Spleen (tissue), 11 donors: ENCODE results near the gene PDE6A. TPM values are rescaled to one million over a fixed set of nuclear protein-coding genes. Genes with fewer than 3 reads are reported as not detected.

Source experiments
- DNase-seq: peaks from one replicate; pipeline ENCODE4 v3.0.0-alpha.2; 2020
- H3K27ac ChIP-seq, 8 donors: fragments of 200-600 bp; sonication (generic) in 7 of 8; 1 replicate in 4 of 8; 2 replicates in 4 of 8; pipeline versions ENCODE4 v1.5.0 to v1.8.0; 2016 to 2021; ENCODE audit warnings: inconsistent platforms in 4 of 8, mild to moderate bottlenecking in 4 of 8, moderate library complexity in 1 of 8
- H3K27me3 ChIP-seq, 7 donors: fragments of 200-600 bp; sonication (generic) in 6 of 7; replicated peaks in 1 of 7; 1 replicate in 4 of 7; 2 replicates in 3 of 7; pipeline versions ENCODE4 v1.5.0 to v1.8.0; 2016 to 2021; ENCODE audit warnings: inconsistent platforms in 3 of 7, mild to moderate bottlenecking in 1 of 7
- H3K36me3 ChIP-seq, 6 donors: fragments of 200-600 bp; sonication (generic) in 5 of 6; 1 replicate in 4 of 6; 2 replicates in 2 of 6; pipeline versions ENCODE4 v1.5.0 to v1.8.0; 2016 to 2021; ENCODE audit warnings: inconsistent platforms in 2 of 6
- H3K4me1 ChIP-seq, 6 donors: fragments of 200-600 bp; sonication (generic) in 5 of 6; 1 replicate in 3 of 6; 2 replicates in 3 of 6; pipeline versions ENCODE4 v1.5.0 to v1.8.0; 2016 to 2021; ENCODE audit warnings: inconsistent platforms in 3 of 6
- H3K4me3 ChIP-seq, 8 donors: fragments of 200-600 bp; sonication (generic) in 7 of 8; 1 replicate in 4 of 8; 2 replicates in 4 of 8; pipeline versions ENCODE4 v1.5.0 to v1.8.0; 2016 to 2021; ENCODE audit warnings: inconsistent platforms in 4 of 8, mild to moderate bottlenecking in 4 of 8, moderate library complexity in 2 of 8
- H3K9me3 ChIP-seq, 8 donors: fragments of 200-600 bp; sonication (generic) in 7 of 8; 1 replicate in 4 of 8; 2 replicates in 4 of 8; pipeline versions ENCODE4 v1.5.0 to v1.8.0; 2016 to 2021; ENCODE audit warnings: inconsistent platforms in 4 of 8
- POLR2A ChIP-seq, 3 donors: fragments of 450-650 bp; IDR thresholded peaks; one replicate each; pipeline ENCODE4 v1.5.1; 2017; ENCODE audit warnings: antibody characterized with exemption in 3 of 3, mild to moderate bottlenecking in 1 of 3
- POLR2AphosphoS5 ChIP-seq, 3 donors: sonication (generic); formaldehyde crosslinking; IDR thresholded peaks; one replicate each; pipeline ENCODE4 v1.5.1; 2017; ENCODE audit warnings: antibody characterized with exemption in 3 of 3
- WGBS, 5 donors: extraction: QIAGEN DNeasy Blood & Tissue Kit in 3 of 5; methylation state at CpG; one replicate each; pipeline versions ENCODE4 v1.1.5 to v1.1.7; 2013 to 2018; 5-methylcytosine and 5-hydroxymethylcytosine counted together
- intact Hi-C: fragments of 100-400 bp; cut with DNase I; formaldehyde crosslinking; loops from one replicate; pipeline ENCODE4 v1.15.0; 2023; ENCODE audit warnings: low total_unique reads
- polyA plus RNA-seq, 3 donors: library from polyadenylated mRNA; stranded (reverse); fragments of 200-250 nt; gene quantifications; one replicate each; pipeline ENCODE4 v1.2.1, GENCODE V29; 2013
- total RNA-seq, 7 donors: library from RNA; depleted of rRNA in 3 of 7; stranded (reverse); fragments of >200 nt in 3 of 7; fragmentation: NEBNext Ultra II Directional in 4 of 7; extraction: Animal tissue kit (Norgen Biotek cat#: 25700) in 4 of 7; gene quantifications; one replicate each; pipeline versions ENCODE4 v1.1.0 to v1.2.1, GENCODE V29; 2016 to 2021
- TF ChIP-seq, protein P1 (sequence below), 11 experiments: fragments of 200-600 bp in 7 of 11; fragments of 450-650 bp in 4 of 11; sonication (generic) in 4 of 11; IDR thresholded peaks in 8 of 11; conservative IDR thresholded peaks in 3 of 11; 1 replicate in 7 of 11; 2 replicates in 4 of 11; pipeline versions ENCODE4 v1.4.0 to v1.8.0; 2016 to 2021; ENCODE audit warnings: antibody characterized with exemption in 11 of 11, inconsistent platforms in 4 of 11, mild to moderate bottlenecking in 1 of 11
- donor health status: healthy with polysubstance abuse.
- donor health status: DM: no; HTN: no; CAD: no; lungs with moderate emphysema.
- donor health status: DM: no; HTN: no; CAD: no.
- donor health status: Bipolar disorder and iron deficiency.
- donor health status: healthy.
- donor health status: DM: no; HTN: no; CAD: no.
- donor health status: DM: yes; HTN: yes; CAD: no.

Gene PDE6A
- total and polyA plus RNA-seq, 10 donors: not detected

- Histone ChIP-seq H3K4me1 (no peaks in the 10 kb centered on the region), H3K27me3 (no peaks in the 10 kb centered on the region), H3K36me3 (peaks cover 0 to 70% (median 30%) of the 10 kb centered on the region in 6 donors), H3K4me3 (no peak overlapping the region), H3K9me3 (no peaks in the 10 kb centered on the region), H3K27ac (no peak overlapping the region)
- DNase-seq: no peak
- TF ChIP-seq, protein P1, sequence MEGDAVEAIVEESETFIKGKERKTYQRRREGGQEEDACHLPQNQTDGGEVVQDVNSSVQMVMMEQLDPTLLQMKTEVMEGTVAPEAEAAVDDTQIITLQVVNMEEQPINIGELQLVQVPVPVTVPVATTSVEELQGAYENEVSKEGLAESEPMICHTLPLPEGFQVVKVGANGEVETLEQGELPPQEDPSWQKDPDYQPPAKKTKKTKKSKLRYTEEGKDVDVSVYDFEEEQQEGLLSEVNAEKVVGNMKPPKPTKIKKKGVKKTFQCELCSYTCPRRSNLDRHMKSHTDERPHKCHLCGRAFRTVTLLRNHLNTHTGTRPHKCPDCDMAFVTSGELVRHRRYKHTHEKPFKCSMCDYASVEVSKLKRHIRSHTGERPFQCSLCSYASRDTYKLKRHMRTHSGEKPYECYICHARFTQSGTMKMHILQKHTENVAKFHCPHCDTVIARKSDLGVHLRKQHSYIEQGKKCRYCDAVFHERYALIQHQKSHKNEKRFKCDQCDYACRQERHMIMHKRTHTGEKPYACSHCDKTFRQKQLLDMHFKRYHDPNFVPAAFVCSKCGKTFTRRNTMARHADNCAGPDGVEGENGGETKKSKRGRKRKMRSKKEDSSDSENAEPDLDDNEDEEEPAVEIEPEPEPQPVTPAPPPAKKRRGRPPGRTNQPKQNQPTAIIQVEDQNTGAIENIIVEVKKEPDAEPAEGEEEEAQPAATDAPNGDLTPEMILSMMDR (IDR thresholded peaks at IDR 0.05 in 8 of 11, conservative IDR thresholded peaks at IDR 0.05 in 3 of 11): no peak
- TF ChIP-seq POLR2A (IDR thresholded peaks at IDR 0.05) (no peak), POLR2AphosphoS5 (IDR thresholded peaks at IDR 0.05) (no peak)
- intact Hi-C loops: no loop called here
Observed at GRCh38 chr5:149982505-149982904, 37.9 kb upstream of the PDE6A start.

GRCh38 chr5:149981206-149981605, 36.6 kb upstream of the PDE6A start:
- Histone ChIP-seq H3K4me1 (no peaks in the 10 kb centered on the region), H3K9me3 (no peaks in the 10 kb centered on the region), H3K4me3 (no peak overlapping the region), H3K36me3 (peaks cover 0 to 74% (median 30%) of the 10 kb centered on the region in 6 donors), H3K27me3 (no peaks in the 10 kb centered on the region), H3K27ac (no peak overlapping the region)
- WGBS, 5 donors: 95 to 97% (median 95%) methylated on average over 3 of the region's 3 CpGs
- DNase-seq: no peak
- intact Hi-C loops: no loop called here
- TF ChIP-seq POLR2A (IDR thresholded peaks at IDR 0.05): no peak

DNA sequence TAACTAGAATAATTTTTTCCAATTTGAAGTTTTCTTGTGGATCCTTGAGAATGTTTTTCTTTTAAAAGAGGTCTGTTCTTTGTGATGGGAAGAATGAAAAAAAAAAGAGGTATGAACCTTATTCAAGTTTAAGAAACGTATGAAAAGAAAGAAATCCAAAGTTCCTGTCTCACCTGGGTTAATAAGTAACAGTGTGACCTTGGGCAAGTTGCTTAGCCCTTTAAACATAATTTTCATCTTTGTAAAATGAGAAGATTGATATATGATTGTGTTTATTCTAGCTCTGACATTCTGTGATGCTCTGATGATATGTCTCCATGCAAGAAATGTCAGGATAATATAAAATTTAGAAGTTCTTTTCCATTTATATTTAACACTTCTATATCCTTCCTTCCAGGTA, 35.3 kb upstream of the PDE6A start:
- 84 to 97% (median 93%) methylated on average over 1 of the region's 1 CpG for WGBS, 5 donors
- H3K4me3 ChIP-seq: no peak overlapping the region
- H3K27me3 ChIP-seq: no peaks in the 10 kb centered on the region
- H3K36me3 ChIP-seq: peaks cover 0 to 82% (median 30%) of the 10 kb centered on the region in 6 donors
- H3K27ac ChIP-seq: no peak overlapping the region
- intact Hi-C loops: no loop called here
- TF ChIP-seq POLR2AphosphoS5 (IDR thresholded peaks at IDR 0.05) (no peak), POLR2A (IDR thresholded peaks at IDR 0.05) (no peak)
- TF ChIP-seq, protein P1 (IDR thresholded peaks at IDR 0.05 in 8 of 11, conservative IDR thresholded peaks at IDR 0.05 in 3 of 11): no peak
- no peaks in the 10 kb centered on the region for H3K9me3 ChIP-seq
- no peaks in the 10 kb centered on the region for H3K4me1 ChIP-seq
- no peak for DNase-seq

DNA sequence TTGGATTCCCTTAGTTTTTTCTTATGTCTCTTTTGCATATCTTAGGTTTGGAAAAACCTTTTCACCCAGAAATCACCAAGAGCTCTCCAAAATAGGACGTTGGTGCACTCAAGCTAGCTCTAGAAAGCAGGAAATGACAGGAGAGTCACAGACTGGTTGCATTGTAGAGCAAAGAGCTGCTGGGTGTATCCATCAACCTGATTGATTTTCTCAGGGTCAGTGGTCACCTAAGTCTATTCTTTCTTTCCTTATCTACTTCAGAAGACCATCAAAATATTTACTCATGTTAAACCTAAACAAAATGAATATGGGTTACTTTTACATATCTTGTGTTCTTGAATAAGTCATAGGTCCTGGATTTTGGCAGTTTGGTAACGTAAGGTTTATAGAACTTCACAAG, 30.8 kb upstream of the PDE6A start:
- Histone ChIP-seq H3K4me1 (no peaks in the 10 kb centered on the region), H3K27ac (no peak overlapping the region), H3K9me3 (no peaks in the 10 kb centered on the region), H3K27me3 (no peaks in the 10 kb centered on the region), H3K4me3 (no peak overlapping the region), H3K36me3 (peaks cover 0 to 51% (median 21%) of the 10 kb centered on the region in 6 donors)
- no peak for DNase-seq
- TF ChIP-seq POLR2AphosphoS5 (IDR thresholded peaks at IDR 0.05): no peak
- TF ChIP-seq POLR2A (IDR thresholded peaks at IDR 0.05): no peak
- TF ChIP-seq, protein P1 (IDR thresholded peaks at IDR 0.05 in 8 of 11, conservative IDR thresholded peaks at IDR 0.05 in 3 of 11): no peak
- intact Hi-C loops: no loop called here
- WGBS, 5 donors: 49 to 65% (median 61%) methylated on average over 2 of the region's 2 CpGs
